Measurements from ENCODE around the gene STARD10. TPM values are rescaled to one million over a fixed set of nuclear protein-coding genes. Genes with fewer than 3 reads are reported as not detected.

STARD10 gene
- total RNA-seq, 1 donor from 2014 or later: 170 TPM

DNA sequence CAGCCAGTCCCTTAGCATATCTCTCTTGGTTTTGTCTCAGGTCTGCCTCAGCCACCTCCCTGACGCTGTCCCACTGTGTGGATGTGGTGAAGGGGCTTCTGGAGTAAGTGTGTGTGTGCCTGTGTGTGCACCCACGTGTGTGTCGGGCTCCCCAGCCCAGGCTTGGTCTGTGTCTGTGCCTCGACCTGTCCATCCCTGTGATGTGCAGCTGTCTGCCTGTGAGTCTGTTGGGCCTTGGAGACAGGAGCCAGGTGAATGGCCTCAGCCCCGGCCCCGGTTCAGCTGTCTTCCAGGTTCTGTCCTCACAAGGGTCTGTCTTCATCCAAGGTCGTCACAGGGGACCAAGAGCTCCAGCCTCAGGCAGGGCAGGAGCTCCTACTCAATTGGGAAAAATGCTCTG is 30.2 kb upstream of the STARD10 start:
- TF ChIP-seq CTCF (conservative IDR thresholded peaks at IDR 0.05): no peak
- Mint-ChIP-seq H3K27ac (no peak overlapping the region), H3K4me3 (peak overlapping the region; percentile 58), H3K27me3 (no peaks in the 10 kb centered on the region), H3K36me3 (peaks cover 4% of the 10 kb centered on the region), H3K4me1 (ENCODE audit: unreplicated experiment) (peaks cover 4% of the 10 kb centered on the region), H3K9me3 (no peaks in the 10 kb centered on the region)
- DNase-seq (ENCODE audit: extremely low spot score, unreplicated experiment): no peak

GRCh38 chr11:72823105-72823804 is 29.4 kb upstream of the STARD10 start:
- Mint-ChIP-seq H3K27me3 (no peaks in the 10 kb centered on the region), H3K4me3 (peak overlapping the region; percentile 58), H3K27ac (peak overlapping the region; percentile 58), H3K9me3 (no peaks in the 10 kb centered on the region), H3K4me1 (ENCODE audit: unreplicated experiment) (peaks cover 4% of the 10 kb centered on the region), H3K36me3 (peaks cover 5% of the 10 kb centered on the region)
- DNase-seq (ENCODE audit: extremely low spot score, unreplicated experiment): no peak
- no peak for TF ChIP-seq CTCF (conservative IDR thresholded peaks at IDR 0.05)

GRCh38 chr11:72821920-72822799 is 28.3 kb upstream of the STARD10 start:
- Mint-ChIP-seq H3K4me1 (ENCODE audit: unreplicated experiment) (peaks cover 4% of the 10 kb centered on the region), H3K27me3 (no peaks in the 10 kb centered on the region), H3K36me3 (peaks cover 5% of the 10 kb centered on the region), H3K27ac (no peak overlapping the region), H3K9me3 (no peaks in the 10 kb centered on the region), H3K4me3 (peak overlapping the region; percentile 77)
- peak; percentile 98 for DNase-seq (ENCODE audit: extremely low spot score, unreplicated experiment)
- TF ChIP-seq CTCF (conservative IDR thresholded peaks at IDR 0.05): peak; percentile 24

GRCh38 chr11:72821221-72821919 is 27.5 kb upstream of the STARD10 start:
- no peak for DNase-seq (ENCODE audit: extremely low spot score, unreplicated experiment)
- Mint-ChIP-seq H3K27ac (peak overlapping the region; percentile 72), H3K27me3 (no peaks in the 10 kb centered on the region), H3K9me3 (no peaks in the 10 kb centered on the region), H3K36me3 (peaks cover 5% of the 10 kb centered on the region), H3K4me1 (ENCODE audit: unreplicated experiment) (peaks cover 4% of the 10 kb centered on the region), H3K4me3 (peak overlapping the region; percentile 77)
- no peak for TF ChIP-seq CTCF (conservative IDR thresholded peaks at IDR 0.05)

- Mint-ChIP-seq H3K4me3 (peak overlapping the region; percentile 77), H3K9me3 (no peaks in the 10 kb centered on the region), H3K4me1 (ENCODE audit: unreplicated experiment) (peaks cover 4% of the 10 kb centered on the region), H3K36me3 (peaks cover 5% of the 10 kb centered on the region), H3K27ac (peak overlapping the region; percentile 72), H3K27me3 (no peaks in the 10 kb centered on the region)
- no peak for TF ChIP-seq CTCF (conservative IDR thresholded peaks at IDR 0.05)
- no peak for DNase-seq (ENCODE audit: extremely low spot score, unreplicated experiment)
These were observed 26.7 kb upstream of the STARD10 start for GRCh38 chr11:72820439-72821139.
